K562 (cell line): ENCODE data around the gene YES1. TPM values are rescaled to one million over a fixed set of nuclear protein-coding genes. Genes with fewer than 3 reads are reported as not detected.

Experiments used
- ATAC-seq: fragments of 200-7000 bp; cut with Tn5 transposase; 3 replicates; pipeline ENCODE4 v1.9.1; 2020; ENCODE audit warnings: moderate library complexity
- BruUV-seq: library from RNA; stranded (reverse); fragments of 400-500 nt; replicated peaks from 2 replicates; lab custom pipeline; 2021; lab: Mats Ljungman, UMichigan
- CTCF ChIA-PET: fragments of 300-600 bp; formaldehyde crosslinking; extraction: SDS; loops from one replicate; lab custom pipeline; 2021; ENCODE audit warnings: low intra/inter-chr PET ratio; lab: Yijun Ruan, JAX
- POLR2A ChIA-PET: fragments of 300-600, 350-650 bp; sonication (Branson Sonifier 250); formaldehyde crosslinking; extraction: SDS; loops from one replicate; lab custom pipeline; 2021; ENCODE audit warnings: antibody characterized with exemption, inconsistent platforms; lab: Yijun Ruan, JAX
- DNase-seq, 4 experiments: peaks; one replicate each; pipeline versions ENCODE4 v3.0.0 to v3.0.0-alpha.2; 2011 to 2018; ENCODE audit warnings: low spot score in 3 of 4, mixed read lengths in 3 of 4; ENCODE audit errors: extremely low read depth in 1 of 4
- FAIRE-seq: peaks from 2 replicates; lab custom pipeline; 2011; peaks lifted over from hg19 to GRCh38; lab: Jason Lieb, UNC
- H2AFZ ChIP-seq: 2 replicates; pipeline ENCODE4 v1.6.0; 2011; ENCODE audit warnings: low read depth, low read length, control low read depth, inconsistent platforms
- H3K27ac ChIP-seq: fragments of 200-600 bp; 3 replicates; pipeline ENCODE4 v1.8.0; 2011; ENCODE audit warnings: low read depth, mild to moderate bottlenecking, control low read depth, inconsistent platforms, low read length, moderate library complexity, mixed read lengths; ENCODE audit errors: extremely low read depth
- H3K27me3 ChIP-seq, 2 experiments: fragments of 300-600 bp in 1 of 2; 2 replicates in 1 of 2; 3 replicates in 1 of 2; pipeline versions ENCODE4 v1.6.0 to v1.8.0; 2011; ENCODE audit warnings: inconsistent platforms in 2 of 2, low read length in 2 of 2, mild to moderate bottlenecking in 1 of 2, mixed read lengths in 1 of 2, moderate library complexity in 1 of 2; ENCODE audit not compliant: control insufficient read depth in 2 of 2, insufficient read depth in 2 of 2
- H3K36me3 ChIP-seq: fragments of 300-600 bp; 3 replicates; pipeline ENCODE4 v1.8.0; 2011; ENCODE audit warnings: mild to moderate bottlenecking, low read length, inconsistent platforms; ENCODE audit not compliant: control insufficient read depth, insufficient read depth
- H3K4me1 ChIP-seq, 2 experiments: fragments of 200-600 bp in 1 of 2; replicated peaks in 1 of 2; 2 replicates in 1 of 2; 3 replicates in 1 of 2; pipeline versions ENCODE4 v1.5.1 to v1.8.0; 2011; ENCODE audit warnings: inconsistent platforms in 2 of 2, low read length in 2 of 2, mild to moderate bottlenecking in 1 of 2, mixed read lengths in 1 of 2, moderate library complexity in 1 of 2; ENCODE audit not compliant: control insufficient read depth in 2 of 2, insufficient read depth in 2 of 2
- H3K4me2 ChIP-seq: 2 replicates; pipeline ENCODE4 v1.6.1; 2011; ENCODE audit warnings: low read length, control low read depth, inconsistent platforms, mixed read lengths; ENCODE audit not compliant: insufficient read depth
- H3K4me3 ChIP-seq: fragments of 200-600 bp; sonication (generic), shearing (Covaris generic); 2 replicates; pipeline ENCODE4 v1.5.1; 2016; ENCODE audit warnings: control low read depth, inconsistent platforms
- H3K79me2 ChIP-seq: fragments of 200-600 bp; 3 replicates; pipeline ENCODE4 v1.8.0; 2011; ENCODE audit warnings: low read length, inconsistent platforms; ENCODE audit not compliant: control insufficient read depth, insufficient read depth
- H3K9ac ChIP-seq, 2 experiments: 2 replicates each; pipeline versions ENCODE4 v1.6.0 to v1.6.1; 2011; ENCODE audit warnings: low read depth in 2 of 2, low read length in 2 of 2, control low read depth in 1 of 2, inconsistent platforms in 1 of 2, mild to moderate bottlenecking in 1 of 2, mixed read lengths in 1 of 2; ENCODE audit not compliant: insufficient read depth in 1 of 2
- H3K9me1 ChIP-seq: one replicate; pipeline ENCODE4 v1.6.0; 2011; ENCODE audit warnings: inconsistent platforms, mild to moderate bottlenecking, low read length, moderate library complexity; ENCODE audit not compliant: control insufficient read depth, insufficient read depth
- H3K9me3 ChIP-seq: replicated peaks from 2 replicates; pipeline ENCODE4 v1.5.1; 2011; ENCODE audit warnings: low read depth, low read length, inconsistent platforms; ENCODE audit not compliant: control insufficient read depth, insufficient read depth
- H4K20me1 ChIP-seq: replicated peaks from 2 replicates; pipeline ENCODE4 v1.6.1; 2011; ENCODE audit warnings: low read length, inconsistent platforms, mixed read lengths; ENCODE audit not compliant: control insufficient read depth, insufficient read depth
- BCOR ChIP-seq: fragments of 450-650 bp; IDR thresholded peaks from 2 replicates; pipeline ENCODE4 v1.6.1; 2016
- BRCA1 ChIP-seq, 2 experiments: fragments of 450-650 bp in 1 of 2; sonication (generic) in 1 of 2; formaldehyde crosslinking in 1 of 2; IDR thresholded peaks; 2 replicates each; pipeline versions ENCODE4 v1.5.0 to v1.6.1; 2017 to 2020; ENCODE audit warnings: mild to moderate bottlenecking in 1 of 2, missing genetic modification reagents in 1 of 2
- FOXK2 ChIP-seq, 2 experiments: fragments of 450-650 bp; IDR thresholded peaks in 1 of 2; conservative IDR thresholded peaks in 1 of 2; 2 replicates each; pipeline ENCODE4 v1.6.1; 2016; ENCODE audit warnings: low read depth in 2 of 2, mild to moderate bottlenecking in 1 of 2
- HDAC1 ChIP-seq, 2 experiments: fragments of 450-650 bp; IDR thresholded peaks; 2 replicates each; pipeline ENCODE4 v1.6.1; 2016 to 2017; ENCODE audit warnings: inconsistent platforms in 1 of 2, mild to moderate bottlenecking in 1 of 2, moderate library complexity in 1 of 2
- MXI1 ChIP-seq: IDR thresholded peaks from 2 replicates; pipeline ENCODE4 v1.6.1; 2011; ENCODE audit warnings: low read depth, mild to moderate bottlenecking, improper control_type of control experiment, low read length
- NBN ChIP-seq: fragments of 450-650 bp; IDR thresholded peaks from 2 replicates; pipeline ENCODE4 v1.6.1; 2016; ENCODE audit warnings: low read depth, mild to moderate bottlenecking
- NFIC ChIP-seq: fragments of 450-650 bp; IDR thresholded peaks from 2 replicates; pipeline ENCODE4 v1.6.1; 2017; ENCODE audit warnings: mild to moderate bottlenecking, inconsistent platforms
- PURB ChIP-seq: sonication (generic); formaldehyde crosslinking; IDR thresholded peaks from 2 replicates; pipeline ENCODE4 v1.9.0; 2021; ENCODE audit warnings: low read depth, mild to moderate bottlenecking, missing genetic modification reagents
- SFPQ ChIP-seq: fragments of 200-400 bp; formaldehyde crosslinking; IDR thresholded peaks from 2 replicates; pipeline ENCODE4 v1.6.1; 2017; ENCODE audit warnings: mild to moderate bottlenecking, low read depth, low read length, moderate library complexity
- SMAD3 ChIP-seq: fragments of 450-650 bp; formaldehyde crosslinking; conservative IDR thresholded peaks from 2 replicates; pipeline ENCODE4 v1.4.0; 2020; ENCODE audit warnings: mild to moderate bottlenecking
- SMARCC2 ChIP-seq: fragments of 450-650 bp; IDR thresholded peaks from 2 replicates; pipeline ENCODE4 v1.6.1; 2017; ENCODE audit warnings: antibody characterized with exemption, moderate library complexity, mild to moderate bottlenecking, low read depth
- TBL1XR1 ChIP-seq, 2 experiments: IDR thresholded peaks; 2 replicates each; pipeline ENCODE4 v1.6.1; 2012; ENCODE audit warnings: improper control_type of control experiment in 2 of 2, low read length in 2 of 2, mild to moderate bottlenecking in 1 of 2
- VEZF1 ChIP-seq: fragments of 200-800 bp; sonication (Bioruptor generic); IDR thresholded peaks from 2 replicates; pipeline ENCODE4 v1.6.1; 2017; ENCODE audit warnings: missing genetic modification characterization, missing compliant biosample characterization
- ZBED1 ChIP-seq: IDR thresholded peaks from 2 replicates; pipeline ENCODE4 v1.6.1; 2014
- ZC3H8 ChIP-seq: fragments of 450-650 bp; IDR thresholded peaks from 2 replicates; pipeline ENCODE4 v1.6.1; 2017
- ZNF146 ChIP-seq: IDR thresholded peaks from one replicate; pipeline ENCODE4 v1.6.1; 2018; ENCODE audit warnings: missing compliant biosample characterization; ENCODE audit not compliant: unreplicated experiment
- ZNF395 ChIP-seq: fragments of 200-800 bp; sonication (Bioruptor generic); IDR thresholded peaks from 2 replicates; pipeline ENCODE4 v1.6.1; 2017; ENCODE audit warnings: missing genetic modification characterization, missing compliant biosample characterization
- ZNF589 ChIP-seq: fragments of 200-800 bp; sonication (Bioruptor generic); IDR thresholded peaks from 2 replicates; pipeline ENCODE4 v1.6.1; 2016; ENCODE audit warnings: low read depth, missing genetic modification characterization, missing compliant biosample characterization
- ZNF644 ChIP-seq: fragments of 200-800 bp; sonication (Bioruptor generic); IDR thresholded peaks from 2 replicates; pipeline ENCODE4 v1.6.1; 2016; ENCODE audit warnings: low read depth, missing genetic modification characterization, missing compliant biosample characterization
- ZNF717 ChIP-seq: fragments of 250-450 bp; sonication (Bioruptor Pico); IDR thresholded peaks from 2 replicates; pipeline ENCODE4 v1.5.0; 2021
- WGBS: fragments of 100-300 bp; shearing (Covaris generic); methylation state at CpG from one replicate; pipeline ENCODE4 v1.1.6; 2016; ENCODE audit warnings: low coverage, mixed read lengths; ENCODE audit not compliant: insufficient coverage; ENCODE audit errors: missing lambda C conversion rate; 5-methylcytosine and 5-hydroxymethylcytosine counted together
- in situ Hi-C: fragments of 300-500 bp; cut with MboI; formaldehyde crosslinking; loops from 4 replicates; pipeline ENCODE4 v1.15.0; 2018; ENCODE audit warnings: inconsistent platforms, mixed read lengths
- intact Hi-C: fragments of 100-400 bp; cut with micrococcal nuclease; formaldehyde crosslinking; loops from 2 replicates; pipeline ENCODE4 v1.14.2; 2022
- polyA plus RNA-seq, 8 experiments: library from polyadenylated mRNA; depleted of rRNA in 4 of 8; stranded (reverse) in 5 of 8; unstranded in 3 of 8; fragments of >200 nt; fragmentation: Nextera tagmentation in 2 of 8; fragmentation: Illumina TruSeq in 1 of 8; extraction: Ambion mirVana in 2 of 8; extraction: Trizol in 1 of 8; gene quantifications; 2 replicates each; pipeline versions ENCODE4 v1.2.1 to v1.2.3, GENCODE V29; 2011 to 2014; ENCODE audit warnings: inconsistent platforms in 1 of 8, missing spikeins in 1 of 8
- total RNA-seq, 7 experiments: library from RNA; depleted of rRNA in 6 of 7; stranded (reverse); fragments of >200 nt in 6 of 7; fragmentation: Illumina TruSeq in 2 of 7; extraction: Trizol in 2 of 7; gene quantifications; 2 replicates each; pipeline versions ENCODE4 v1.2.1 to v1.2.3, GENCODE V29; 2011 to 2021; ENCODE audit warnings: low replicate concordance in 1 of 7

Gene YES1
- total and polyA plus RNA-seq, 9 of the 15 experiments (the other 6 are each of a cell fraction or from before 2014, with no cell fraction given): 37.2 to 115 (median 77.7) TPM

GRCh38 chr18:808502-808901 is 3.5 kb downstream of the YES1 start:
- Histone ChIP-seq H3K9ac (peak overlapping the region in 1 of 2 experiments; percentile 25; a peak in 2 of 4 replicates), H4K20me1 (peaks cover 30% of the 10 kb centered on the region), H3K79me2 (peaks cover 98% of the 10 kb centered on the region), H3K4me2 (peak overlapping the region; percentile 81), H3K36me3 (peaks cover 29% of the 10 kb centered on the region), H2AFZ (no peak overlapping the region), H3K27ac (peak overlapping the region; percentile 54; the same call in 2 of the 3 replicates), H3K9me3 (no peaks in the 10 kb centered on the region), H3K9me1 (no peaks in the 10 kb centered on the region), H3K4me3 (peak overlapping the region; percentile 90), H3K4me1 (peaks cover 21 to 36% of the 10 kb centered on the region in 2 experiments; a peak in 4 of 5 replicates), H3K27me3 (no peaks in the 10 kb centered on the region)
- ChIA-PET POLR2A (interaction anchor here (0.9 to 2.1 kb wide), 10 partner anchors 9 to 69 kb away, joined by 3 to 19 read pairs (median 5); no protein-coding TSS in a partner anchor), CTCF (interaction anchor here (0.6 kb wide), 1 partner anchor 160 kb away, joined by 3 read pairs; no protein-coding TSS in a partner anchor)
- no peak for DNase-seq
- intact Hi-C loops: no loop called here
- no TSS peak for BruUV-seq
- FAIRE-seq: no peak
- in situ Hi-C loops: no loop called here
- 7% methylated on average over 2 of the region's 2 CpGs for WGBS
- no peak for ATAC-seq
- TF ChIP-seq SMAD3 (CRISPR knock-in tag) (no peak), BCOR (no peak), ZNF395 (CRISPR knock-in tag) (no peak), BRCA1 (IDR thresholded peaks at IDR 0.05) (no peak), BRCA1 (CRISPR knock-in tag; IDR thresholded peaks at IDR 0.05) (no peak), PURB (CRISPR knock-in tag) (no peak), ZNF644 (tag) (no peak), NBN (no peak), ZNF146 (CRISPR knock-in tag) (no peak), ZNF589 (CRISPR knock-in tag) (no peak), TBL1XR1 (IDR thresholded peaks at IDR 0.05; ENCODE audit: low read length in 2 of 2) (0 out of 4 replicates have a peak, but pooled peaks of 1 of the 2 experiments have one; percentile 6), ZC3H8 (0 out of 2 replicates have a peak, but pooled peaks have one; percentile 63), MXI1 (no peak), HDAC1 (IDR thresholded peaks at IDR 0.05) (no peak), SFPQ (no peak), ZNF717 (0 out of 2 replicates have a peak, but pooled peaks have one; percentile 14), SMARCC2 (0 out of 2 replicates have a peak, but pooled peaks have one; percentile 16), FOXK2 (conservative IDR thresholded peaks at IDR 0.05 in 1 of 2, IDR thresholded peaks at IDR 0.05 in 1 of 2; ENCODE audit: low read depth in 2 of 2) (0 out of 4 replicates have a peak, but pooled peaks of 1 of the 2 experiments have one; percentile 6), ZBED1 (no peak), VEZF1 (CRISPR knock-in tag) (no peak), NFIC (no peak)
